Fibroblast of lung (primary cell): Measurements from ENCODE around the gene SLC39A5. TPM values are rescaled to one million over a fixed set of nuclear protein-coding genes. Genes with fewer than 3 reads are reported as not detected.

Experiments used
- DNase-seq, 2 donors: peaks; one replicate each; pipeline versions ENCODE4 v3.0.0 to v3.0.0-alpha.2; 2010; ENCODE audit warnings: low read depth in 2 of 2
- H2AFZ ChIP-seq: 2 replicates; pipeline ENCODE4 v1.5.1; 2012; ENCODE audit warnings: low read length, control low read depth, inconsistent platforms
- H3K27ac ChIP-seq: 2 replicates; pipeline ENCODE4 v1.5.1; 2011; ENCODE audit warnings: low read length, control low read depth; ENCODE audit not compliant: insufficient read depth
- H3K27me3 ChIP-seq: 2 replicates; pipeline ENCODE4 v1.5.1; 2011; ENCODE audit warnings: mild to moderate bottlenecking, low read length; ENCODE audit not compliant: control insufficient read depth, insufficient read depth
- H3K36me3 ChIP-seq: 2 replicates; pipeline ENCODE4 v1.5.1; 2011; ENCODE audit warnings: low read length; ENCODE audit not compliant: control insufficient read depth, insufficient read depth
- H3K4me1 ChIP-seq: 2 replicates; pipeline ENCODE4 v1.5.1; 2011; ENCODE audit warnings: low read length; ENCODE audit not compliant: control insufficient read depth, insufficient read depth; ENCODE audit errors: extremely low read depth
- H3K4me2 ChIP-seq: 2 replicates; pipeline ENCODE4 v1.5.1; 2011; ENCODE audit warnings: low read length, control low read depth; ENCODE audit not compliant: insufficient read depth; ENCODE audit errors: extremely low read depth
- H3K4me3 ChIP-seq, 4 experiments: fragments of 200-600 bp in 1 of 4; sonication (generic) in 1 of 4; replicated peaks in 1 of 4; 2 replicates each; pipeline ENCODE4 v1.5.1; 2011 to 2016; ENCODE audit warnings: low read length in 4 of 4, low read depth in 3 of 4, mild to moderate bottlenecking in 3 of 4, control low read depth in 2 of 4, inconsistent platforms in 1 of 4, mixed read lengths in 1 of 4; ENCODE audit not compliant: insufficient read depth in 1 of 4; ENCODE audit errors: control extremely low read depth in 1 of 4
- H3K79me2 ChIP-seq: 2 replicates; pipeline ENCODE4 v1.5.1; 2012; ENCODE audit warnings: mild to moderate bottlenecking, low read length, inconsistent platforms; ENCODE audit not compliant: control insufficient read depth, insufficient read depth
- H3K9ac ChIP-seq: 2 replicates; pipeline ENCODE4 v1.5.1; 2011; ENCODE audit warnings: mild to moderate bottlenecking, low read length, control low read depth; ENCODE audit not compliant: insufficient read depth
- H3K9me3 ChIP-seq: 2 replicates; pipeline ENCODE4 v1.5.1; 2012; ENCODE audit warnings: low read depth, low read length; ENCODE audit not compliant: control insufficient read depth, insufficient read depth
- H4K20me1 ChIP-seq: 2 replicates; pipeline ENCODE4 v1.5.1; 2011; ENCODE audit warnings: low read length; ENCODE audit not compliant: control insufficient read depth, insufficient read depth; ENCODE audit errors: extremely low read depth
- CTCF ChIP-seq, 2 donors: IDR thresholded peaks in 1 of 2; conservative IDR thresholded peaks in 1 of 2; 1 replicate in 1 of 2; 2 replicates in 1 of 2; pipeline ENCODE4 v1.5.1; 2011 to 2012; ENCODE audit warnings: low read length in 2 of 2, control low read depth in 1 of 2, inconsistent platforms in 1 of 2, low read depth in 1 of 2, mild to moderate bottlenecking in 1 of 2
- EZH2 ChIP-seq: IDR thresholded peaks from 2 replicates; pipeline ENCODE4 v1.5.1; 2012; ENCODE audit warnings: low read length, control low read depth, mild to moderate bottlenecking; ENCODE audit errors: missing control alignments
- polyA plus RNA-seq, 2 donors: library from polyadenylated mRNA; depleted of rRNA in 1 of 2; stranded (reverse) in 1 of 2; unstranded in 1 of 2; fragments of >200 nt; gene quantifications; 2 replicates each; pipeline ENCODE4 v1.2.1, GENCODE V29; 2011 to 2012; ENCODE audit warnings: missing spikeins in 1 of 2
- total RNA-seq: library from RNA; depleted of rRNA; stranded (reverse); fragments of >200 nt; gene quantifications from 2 replicates; pipeline ENCODE4 v1.2.1, GENCODE V29; 2014

The SLC39A5 gene
- total and polyA plus RNA-seq, 2 donors (not counting 1 experiment from before 2014, with no cell fraction given): not detected

GRCh38 chr12:56286044-56286830 is 56.4 kb downstream of the SLC39A5 start:
- Histone ChIP-seq H3K4me1 (no peaks in the 10 kb centered on the region), H3K36me3 (peaks cover 10% of the 10 kb centered on the region), H2AFZ (no peak overlapping the region), H3K27me3 (no peaks in the 10 kb centered on the region), H3K27ac (no peak overlapping the region), H3K4me3 (no peak overlapping the region), H4K20me1 (no peaks in the 10 kb centered on the region), H3K4me2 (no peak overlapping the region), H3K9ac (no peak overlapping the region), H3K79me2 (peaks cover 25% of the 10 kb centered on the region), H3K9me3 (no peaks in the 10 kb centered on the region)
- TF ChIP-seq EZH2 (no peak), CTCF (conservative IDR thresholded peaks at IDR 0.05 in 1 of 2, IDR thresholded peaks at IDR 0.05 in 1 of 2; ENCODE audit: low read depth in 1 of 2, low read length in 2 of 2) (no peak)
- no peak for DNase-seq

Other genes starting within 250 kb of the SLC39A5 start
- gene SUOX, start 232.8 kb upstream of the SLC39A5 start, total RNA-seq: 9.2 and 11.6 TPM in 2 replicates
- gene SUOX, start 232.8 kb upstream of the SLC39A5 start, polyA plus RNA-seq: 11.1 and 15.0 TPM in 2 replicates
- gene IKZF4, start 209.0 kb upstream of the SLC39A5 start, total RNA-seq: 0.51 and 2.0 TPM in 2 replicates
- gene IKZF4, start 209.0 kb upstream of the SLC39A5 start, polyA plus RNA-seq: 3.2 and 3.7 TPM in 2 replicates
- gene RPS26, start 188.1 kb upstream of the SLC39A5 start, total RNA-seq: 86.2 and 125 TPM in 2 replicates
- gene RPS26, start 188.1 kb upstream of the SLC39A5 start, polyA plus RNA-seq: 739 and 1,779 TPM in 2 replicates
- 0.66 and 1.3 TPM in 2 replicates for gene ERBB3, start 149.9 kb upstream of the SLC39A5 start, total RNA-seq
- 0.59 and 0.92 TPM in 2 replicates for gene ERBB3, start 149.9 kb upstream of the SLC39A5 start, polyA plus RNA-seq
- 92.2 and 93.5 TPM in 2 replicates for gene PA2G4, start 125.5 kb upstream of the SLC39A5 start, total RNA-seq
- 202 and 342 TPM in 2 replicates for gene PA2G4, start 125.5 kb upstream of the SLC39A5 start, polyA plus RNA-seq
- 2,664 and 4,175 TPM in 2 replicates for gene RPL41, start 113.4 kb upstream of the SLC39A5 start, total RNA-seq
- gene RPL41, start 113.4 kb upstream of the SLC39A5 start, polyA plus RNA-seq: 6,961 and 9,604 TPM in 2 replicates
- 5.6 and 7.2 TPM in 2 replicates for gene ZC3H10, start 111.8 kb upstream of the SLC39A5 start, total RNA-seq
- gene ZC3H10, start 111.8 kb upstream of the SLC39A5 start, polyA plus RNA-seq: 1.8 and 1.9 TPM in 2 replicates
- 261 and 446 TPM in 2 replicates for gene ESYT1, start 101.8 kb upstream of the SLC39A5 start, total RNA-seq
- 182 and 260 TPM in 2 replicates for gene ESYT1, start 101.8 kb upstream of the SLC39A5 start, polyA plus RNA-seq
- 71.7 and 98.6 TPM in 2 replicates for gene MYL6B, start 77.5 kb upstream of the SLC39A5 start, total RNA-seq
- gene MYL6B, start 77.5 kb upstream of the SLC39A5 start, polyA plus RNA-seq: 87.7 and 99.1 TPM in 2 replicates
- 1,163 and 1,517 TPM in 2 replicates for gene MYL6, start 71.7 kb upstream of the SLC39A5 start, total RNA-seq
- gene MYL6, start 71.7 kb upstream of the SLC39A5 start, polyA plus RNA-seq: 6,238 and 7,941 TPM in 2 replicates
- 55.5 and 70.8 TPM in 2 replicates for gene SMARCC2, start 40.6 kb upstream of the SLC39A5 start, total RNA-seq
- gene SMARCC2, start 40.6 kb upstream of the SLC39A5 start, polyA plus RNA-seq: 60.2 and 69.6 TPM in 2 replicates
- gene RNF41, start 8.1 kb upstream of the SLC39A5 start, total RNA-seq: 120 and 199 TPM in 2 replicates
- 88.4 and 99.7 TPM in 2 replicates for gene RNF41, start 8.1 kb upstream of the SLC39A5 start, polyA plus RNA-seq
- gene NABP2, start 5.7 kb upstream of the SLC39A5 start, total RNA-seq: 25.9 and 29.2 TPM in 2 replicates
- gene NABP2, start 5.7 kb upstream of the SLC39A5 start, polyA plus RNA-seq: 39.7 and 65.5 TPM in 2 replicates
- gene ANKRD52, start 28.3 kb downstream of the SLC39A5 start, total RNA-seq: 9.0 and 14.9 TPM in 2 replicates
- gene ANKRD52, start 28.3 kb downstream of the SLC39A5 start, polyA plus RNA-seq: 12.2 and 15.8 TPM in 2 replicates
- gene COQ10A, start 36.9 kb downstream of the SLC39A5 start, total RNA-seq: 6.4 and 9.1 TPM in 2 replicates
- gene COQ10A, start 36.9 kb downstream of the SLC39A5 start, polyA plus RNA-seq: 14.2 and 16.2 TPM in 2 replicates
- 70.4 and 117 TPM in 2 replicates for gene CS, start 70.3 kb downstream of the SLC39A5 start, total RNA-seq
- gene CS, start 70.3 kb downstream of the SLC39A5 start, polyA plus RNA-seq: 170 and 228 TPM in 2 replicates
- 47.3 and 48.2 TPM in 2 replicates for gene CNPY2, start 85.9 kb downstream of the SLC39A5 start, total RNA-seq
- gene CNPY2, start 85.9 kb downstream of the SLC39A5 start, polyA plus RNA-seq: 124 and 142 TPM in 2 replicates
- gene PAN2, start 103.9 kb downstream of the SLC39A5 start, total RNA-seq: 18.5 and 25.9 TPM in 2 replicates
- gene PAN2, start 103.9 kb downstream of the SLC39A5 start, polyA plus RNA-seq: 11.4 and 17.3 TPM in 2 replicates
- 0.17 TPM in 1 of 2 replicates, not detected in the other for gene IL23A, start 108.8 kb downstream of the SLC39A5 start, total RNA-seq
- 0.12 TPM in 1 of 2 replicates, not detected in the other for gene IL23A, start 108.8 kb downstream of the SLC39A5 start, polyA plus RNA-seq
- gene STAT2, start 130.1 kb downstream of the SLC39A5 start, total RNA-seq: 284 and 368 TPM in 2 replicates
- 112 and 148 TPM in 2 replicates for gene STAT2, start 130.1 kb downstream of the SLC39A5 start, polyA plus RNA-seq
- gene APOF, start 132.8 kb downstream of the SLC39A5 start, total RNA-seq: not detected in 2 replicates
- not detected in 2 replicates for gene APOF, start 132.8 kb downstream of the SLC39A5 start, polyA plus RNA-seq
- 3.6 and 5.9 TPM in 2 replicates for gene TIMELESS, start 219.4 kb downstream of the SLC39A5 start, total RNA-seq
- gene TIMELESS, start 219.4 kb downstream of the SLC39A5 start, polyA plus RNA-seq: 1.2 and 3.8 TPM in 2 replicates
- not detected in 2 replicates for gene MIP, start 224.6 kb downstream of the SLC39A5 start, total RNA-seq
- not detected in 2 replicates for gene MIP, start 224.6 kb downstream of the SLC39A5 start, polyA plus RNA-seq
- gene SPRYD4, start 238.5 kb downstream of the SLC39A5 start, total RNA-seq: 1.0 and 1.7 TPM in 2 replicates
- 2.1 and 3.0 TPM in 2 replicates for gene SPRYD4, start 238.5 kb downstream of the SLC39A5 start, polyA plus RNA-seq